ENCODE measurements around the gene BNIP2.

DNA sequence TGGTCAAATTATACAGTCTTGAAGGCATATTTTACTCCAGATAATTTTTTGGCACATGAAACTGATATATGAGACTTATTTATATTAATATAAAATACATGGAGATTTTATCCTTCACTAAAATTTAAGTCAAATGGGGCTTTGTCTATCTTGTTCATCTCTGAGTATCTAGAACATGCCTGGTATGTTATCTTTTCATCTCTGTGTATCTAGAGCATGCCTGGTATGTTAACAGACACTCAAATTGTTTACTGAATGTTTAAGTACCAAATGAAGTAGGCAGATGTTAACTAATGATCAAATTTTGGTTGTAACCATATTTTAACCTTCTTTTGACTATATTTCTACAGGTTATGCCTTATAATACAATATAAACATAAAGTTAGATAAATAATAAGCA is 39.5 kb downstream of the BNIP2 start:
- TF ChIP-seq, protein P1, sequence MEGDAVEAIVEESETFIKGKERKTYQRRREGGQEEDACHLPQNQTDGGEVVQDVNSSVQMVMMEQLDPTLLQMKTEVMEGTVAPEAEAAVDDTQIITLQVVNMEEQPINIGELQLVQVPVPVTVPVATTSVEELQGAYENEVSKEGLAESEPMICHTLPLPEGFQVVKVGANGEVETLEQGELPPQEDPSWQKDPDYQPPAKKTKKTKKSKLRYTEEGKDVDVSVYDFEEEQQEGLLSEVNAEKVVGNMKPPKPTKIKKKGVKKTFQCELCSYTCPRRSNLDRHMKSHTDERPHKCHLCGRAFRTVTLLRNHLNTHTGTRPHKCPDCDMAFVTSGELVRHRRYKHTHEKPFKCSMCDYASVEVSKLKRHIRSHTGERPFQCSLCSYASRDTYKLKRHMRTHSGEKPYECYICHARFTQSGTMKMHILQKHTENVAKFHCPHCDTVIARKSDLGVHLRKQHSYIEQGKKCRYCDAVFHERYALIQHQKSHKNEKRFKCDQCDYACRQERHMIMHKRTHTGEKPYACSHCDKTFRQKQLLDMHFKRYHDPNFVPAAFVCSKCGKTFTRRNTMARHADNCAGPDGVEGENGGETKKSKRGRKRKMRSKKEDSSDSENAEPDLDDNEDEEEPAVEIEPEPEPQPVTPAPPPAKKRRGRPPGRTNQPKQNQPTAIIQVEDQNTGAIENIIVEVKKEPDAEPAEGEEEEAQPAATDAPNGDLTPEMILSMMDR (IDR thresholded peaks at IDR 0.05), result no peak
- no peak for TF ChIP-seq POLR2A (IDR thresholded peaks at IDR 0.05)
